Activated T-cell treated with anti-CD3 and anti-CD28 coated beads, Interleukin-2, amount 50 U/mL, for 24 hours (primary cell): Measurements from ENCODE around the gene MED13L.
"Not testable (repeated sequence)": the region's sequence is repeated elsewhere in the genome, so short reads cannot be mapped to it uniquely, and the experiment has no call there.

Experiments used
- DNase-seq: peaks from one replicate; pipeline ENCODE4 v3.0.0-alpha.2; 2020
- H3K27ac Mint-ChIP-seq: 2 replicates; pipeline ENCODE4 v1.8.0; 2020; ENCODE audit warnings: mild to moderate bottlenecking, mixed read lengths
- H3K27me3 Mint-ChIP-seq: 2 replicates; pipeline ENCODE4 v1.8.0; 2020; ENCODE audit warnings: mixed read lengths
- H3K36me3 Mint-ChIP-seq: 2 replicates; pipeline ENCODE4 v1.8.0; 2020; ENCODE audit warnings: low read depth, mixed read lengths
- H3K4me1 Mint-ChIP-seq: 2 replicates; pipeline ENCODE4 v1.8.0; 2020; ENCODE audit warnings: low read depth, mixed read lengths
- H3K4me3 Mint-ChIP-seq: 2 replicates; pipeline ENCODE4 v1.8.0; 2020; ENCODE audit warnings: mild to moderate bottlenecking, moderate library complexity, mixed read lengths
- H3K9me3 Mint-ChIP-seq: 2 replicates; pipeline ENCODE4 v1.8.0; 2020; ENCODE audit warnings: mixed read lengths

The MED13L gene

GRCh38 chr12:116238149-116238548 is 39.3 kb downstream of the MED13L start:
- H3K27ac Mint-ChIP-seq: no peak overlapping the region
- DNase-seq: no peak
- H3K27me3 Mint-ChIP-seq: no peaks in the 10 kb centered on the region
- no peaks in the 10 kb centered on the region for H3K9me3 Mint-ChIP-seq
- H3K36me3 Mint-ChIP-seq: peaks cover 8% of the 10 kb centered on the region
- H3K4me1 Mint-ChIP-seq: peaks cover 52% of the 10 kb centered on the region
- no peak overlapping the region for H3K4me3 Mint-ChIP-seq

GRCh38 chr12:116236976-116237375 is 40.5 kb downstream of the MED13L start:
- no peak for DNase-seq
- Mint-ChIP-seq H3K9me3 (no peaks in the 10 kb centered on the region), H3K36me3 (peaks cover 8% of the 10 kb centered on the region), H3K27me3 (no peaks in the 10 kb centered on the region), H3K27ac (peak overlapping the region; percentile 85), H3K4me3 (no peak overlapping the region), H3K4me1 (peaks cover 46% of the 10 kb centered on the region)

- no peak overlapping the region for H3K4me3 Mint-ChIP-seq
- peak overlapping the region; percentile 85 for H3K27ac Mint-ChIP-seq
- no peak for DNase-seq
- no peaks in the 10 kb centered on the region for H3K9me3 Mint-ChIP-seq
- H3K36me3 Mint-ChIP-seq: peaks cover 10% of the 10 kb centered on the region
- no peaks in the 10 kb centered on the region for H3K27me3 Mint-ChIP-seq
- peaks cover 46% of the 10 kb centered on the region for H3K4me1 Mint-ChIP-seq
These were observed 41.3 kb downstream of the MED13L start for GRCh38 chr12:116236148-116236731.

- DNase-seq, H3K4me3 Mint-ChIP-seq, H3K9me3 Mint-ChIP-seq, H3K27me3 Mint-ChIP-seq, H3K27ac Mint-ChIP-seq: not testable (repeated sequence)
- peaks cover 20% of the 10 kb centered on the region for H3K36me3 Mint-ChIP-seq
- peaks cover 38% of the 10 kb centered on the region for H3K4me1 Mint-ChIP-seq
These were observed 43.3 kb downstream of the MED13L start for GRCh38 chr12:116234148-116234547.

GRCh38 chr12:116233669-116234068 is 43.8 kb downstream of the MED13L start:
- Mint-ChIP-seq H3K27ac (no peak overlapping the region), H3K4me3 (no peak overlapping the region), H3K36me3 (peaks cover 20% of the 10 kb centered on the region), H3K27me3 (no peaks in the 10 kb centered on the region), H3K4me1 (peaks cover 38% of the 10 kb centered on the region), H3K9me3 (no peaks in the 10 kb centered on the region)
- no peak for DNase-seq

GRCh38 chr12:116227811-116228210 is 49.7 kb downstream of the MED13L start:
- no peaks in the 10 kb centered on the region for H3K27me3 Mint-ChIP-seq
- H3K36me3 Mint-ChIP-seq: peaks cover 37% of the 10 kb centered on the region
- no peak overlapping the region for H3K4me3 Mint-ChIP-seq
- no peak for DNase-seq
- no peak overlapping the region for H3K27ac Mint-ChIP-seq
- H3K4me1 Mint-ChIP-seq: peaks cover 26% of the 10 kb centered on the region
- H3K9me3 Mint-ChIP-seq: no peaks in the 10 kb centered on the region

GRCh38 chr12:116226026-116226425 is 51.5 kb downstream of the MED13L start:
- DNase-seq: no peak
- Mint-ChIP-seq H3K27me3 (no peaks in the 10 kb centered on the region), H3K9me3 (no peaks in the 10 kb centered on the region), H3K4me3 (no peak overlapping the region), H3K36me3 (peaks cover 37% of the 10 kb centered on the region), H3K4me1 (peaks cover 31% of the 10 kb centered on the region), H3K27ac (no peak overlapping the region)

GRCh38 chr12:116222358-116222757 is 55.1 kb downstream of the MED13L start:
- H3K27ac Mint-ChIP-seq: no peak overlapping the region
- H3K9me3 Mint-ChIP-seq: no peaks in the 10 kb centered on the region
- H3K4me3 Mint-ChIP-seq: no peak overlapping the region
- DNase-seq: no peak
- no peaks in the 10 kb centered on the region for H3K27me3 Mint-ChIP-seq
- H3K36me3 Mint-ChIP-seq: peaks cover 21% of the 10 kb centered on the region
- H3K4me1 Mint-ChIP-seq: peaks cover 32% of the 10 kb centered on the region

GRCh38 chr12:116220756-116221155 is 56.7 kb downstream of the MED13L start:
- Mint-ChIP-seq H3K4me1 (peaks cover 44% of the 10 kb centered on the region), H3K36me3 (peaks cover 11% of the 10 kb centered on the region), H3K27me3 (no peaks in the 10 kb centered on the region), H3K9me3 (no peaks in the 10 kb centered on the region), H3K4me3 (no peak overlapping the region), H3K27ac (no peak overlapping the region)
- no peak for DNase-seq

GRCh38 chr12:116217045-116217735 is 60.3 kb downstream of the MED13L start:
- Mint-ChIP-seq H3K27ac (no peak overlapping the region), H3K9me3 (no peaks in the 10 kb centered on the region), H3K4me1 (peaks cover 60% of the 10 kb centered on the region), H3K4me3 (no peak overlapping the region), H3K36me3 (no peaks in the 10 kb centered on the region), H3K27me3 (no peaks in the 10 kb centered on the region)
- no peak for DNase-seq

GRCh38 chr12:116216022-116216756 is 61.3 kb downstream of the MED13L start:
- H3K27ac Mint-ChIP-seq: no peak overlapping the region
- no peaks in the 10 kb centered on the region for H3K27me3 Mint-ChIP-seq
- H3K9me3 Mint-ChIP-seq: no peaks in the 10 kb centered on the region
- H3K4me3 Mint-ChIP-seq: no peak overlapping the region
- H3K36me3 Mint-ChIP-seq: no peaks in the 10 kb centered on the region
- peaks cover 60% of the 10 kb centered on the region for H3K4me1 Mint-ChIP-seq
- DNase-seq: no peak

GRCh38 chr12:116215023-116215422 is 62.5 kb downstream of the MED13L start:
- DNase-seq: no peak
- H3K36me3 Mint-ChIP-seq: no peaks in the 10 kb centered on the region
- no peaks in the 10 kb centered on the region for H3K9me3 Mint-ChIP-seq
- H3K4me3 Mint-ChIP-seq: no peak overlapping the region
- peaks cover 71% of the 10 kb centered on the region for H3K4me1 Mint-ChIP-seq
- H3K27me3 Mint-ChIP-seq: no peaks in the 10 kb centered on the region
- no peak overlapping the region for H3K27ac Mint-ChIP-seq

- Mint-ChIP-seq H3K9me3 (no peaks in the 10 kb centered on the region), H3K27me3 (no peaks in the 10 kb centered on the region), H3K4me3 (no peak overlapping the region), H3K27ac (no peak overlapping the region), H3K36me3 (no peaks in the 10 kb centered on the region), H3K4me1 (peaks cover 81% of the 10 kb centered on the region)
- no peak for DNase-seq
These were observed 63.5 kb downstream of the MED13L start for GRCh38 chr12:116213885-116214527.

GRCh38 chr12:116213014-116213413 is 64.5 kb downstream of the MED13L start:
- Mint-ChIP-seq H3K9me3 (no peaks in the 10 kb centered on the region), H3K27me3 (no peaks in the 10 kb centered on the region), H3K4me1 (peaks cover 81% of the 10 kb centered on the region), H3K36me3 (no peaks in the 10 kb centered on the region), H3K27ac (no peak overlapping the region), H3K4me3 (no peak overlapping the region)
- no peak for DNase-seq

- H3K9me3 Mint-ChIP-seq: no peaks in the 10 kb centered on the region
- H3K27me3 Mint-ChIP-seq: no peaks in the 10 kb centered on the region
- H3K4me3 Mint-ChIP-seq: peak overlapping the region; percentile 37
- H3K36me3 Mint-ChIP-seq: no peaks in the 10 kb centered on the region
- peaks cover 72% of the 10 kb centered on the region for H3K4me1 Mint-ChIP-seq
- DNase-seq: no peak
- H3K27ac Mint-ChIP-seq: peak overlapping the region; percentile 63
These were observed 66.7 kb downstream of the MED13L start for GRCh38 chr12:116210762-116211161.
